Stimulated activated CD4-positive, alpha-beta T cell treated with anti-CD3 and anti-CD28 coated beads, Interleukin-15, amount 100 ng/mL, for 1 hour (primary cell): ENCODE measurements around the gene ROR2.
"Not testable (repeated sequence)": the region's sequence is repeated elsewhere in the genome, so short reads cannot be mapped to it uniquely, and the experiment has no call there.

Source experiments
- DNase-seq, 2 donors: peaks; one replicate each; pipeline ENCODE4 v3.0.0-alpha.2; 2020; ENCODE audit warnings: low read depth in 1 of 2, low spot score in 1 of 2

Gene ROR2

DNA sequence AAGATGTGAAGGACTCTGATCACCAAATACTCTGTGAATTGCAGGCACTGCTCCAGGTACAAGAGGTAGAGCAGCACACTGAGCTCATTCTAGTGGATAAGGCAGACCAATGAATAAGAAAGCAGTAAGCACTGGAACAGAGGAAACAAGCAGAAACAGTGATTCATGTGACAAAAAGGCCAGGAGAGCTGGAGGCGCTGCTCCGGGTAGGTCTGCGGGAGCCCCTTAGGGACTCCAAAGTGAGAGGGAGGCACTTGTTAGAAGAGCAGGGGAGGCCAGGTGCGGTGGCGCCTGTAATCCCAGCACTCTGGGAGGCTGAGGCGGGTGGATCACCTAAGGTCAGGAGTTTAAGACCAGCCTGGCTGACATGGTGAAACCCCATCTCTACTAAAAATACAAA, 294.8 kb downstream of the ROR2 start:
- DNase-seq: no peak

DNA sequence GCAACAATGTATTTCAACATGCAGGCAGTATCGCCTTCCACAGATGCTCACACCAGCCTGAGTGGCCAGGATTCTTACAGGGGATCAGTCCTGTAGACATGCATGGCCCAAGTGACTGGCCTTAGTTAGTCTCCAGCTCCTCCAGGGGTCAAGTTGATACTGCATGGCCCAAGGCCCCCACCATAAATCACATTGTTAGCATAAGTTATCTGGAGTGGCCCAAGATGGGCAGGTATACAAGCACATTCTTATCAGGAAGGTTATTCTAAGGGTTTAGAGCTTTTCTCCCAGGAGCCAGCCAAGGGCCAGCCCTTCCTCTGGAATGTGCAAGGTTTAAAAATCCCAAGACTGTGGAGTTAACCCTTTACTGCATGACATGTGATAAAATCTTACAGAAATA, 295.5 kb downstream of the ROR2 start:
- no peak for DNase-seq

DNA sequence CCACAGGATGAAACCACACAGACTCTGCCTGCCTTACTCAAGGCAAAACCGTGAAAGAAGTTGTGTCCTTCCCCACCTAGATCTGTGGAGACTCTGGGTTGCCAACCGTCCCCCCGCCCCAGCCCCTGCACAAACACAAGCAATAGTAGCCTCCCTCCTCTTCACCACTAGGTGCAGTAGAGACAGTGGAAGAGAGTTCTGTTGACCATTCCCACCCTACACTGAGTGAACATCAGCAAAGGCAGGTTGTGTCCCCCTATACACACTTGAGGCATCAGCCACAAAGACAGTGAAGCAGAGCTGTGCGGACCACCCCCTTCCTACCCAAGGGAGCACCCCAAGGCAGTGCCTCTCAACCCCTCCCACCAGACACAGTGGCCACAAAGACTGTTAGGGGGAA, 302.7 kb downstream of the ROR2 start:
- no peak for DNase-seq

GRCh38 chr9:91646702-91647101, 303.3 kb downstream of the ROR2 start:
- DNase-seq: no peak

- no peak for DNase-seq
Observed at GRCh38 chr9:91644433-91644832, 305.6 kb downstream of the ROR2 start.

DNA sequence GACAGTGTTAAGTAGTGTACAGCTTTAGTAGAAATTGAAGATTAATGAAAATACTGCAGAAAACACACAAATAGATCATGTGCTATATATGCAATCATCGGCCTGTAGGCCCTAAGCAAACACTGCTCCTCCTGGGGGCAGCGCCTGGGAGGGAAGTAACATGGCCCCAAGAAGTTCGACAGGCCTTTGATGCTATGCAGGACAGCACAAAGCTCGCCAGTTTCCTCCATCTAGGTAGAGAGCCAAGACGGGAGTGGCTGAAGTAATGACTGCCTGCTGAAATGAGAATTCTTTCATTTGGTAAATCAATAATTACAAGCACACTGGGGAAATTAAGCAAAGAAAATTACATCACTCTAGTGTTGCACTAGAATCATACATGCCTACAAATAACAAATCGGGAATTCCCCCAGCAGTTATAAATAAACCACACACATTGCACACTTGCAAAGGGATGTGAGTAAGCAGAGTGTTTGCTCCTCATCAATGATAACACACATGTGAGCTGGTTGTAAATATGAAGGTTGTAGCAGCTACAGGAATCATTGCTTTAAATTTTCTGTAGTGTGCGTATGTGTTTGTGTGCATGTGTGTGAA, 306.4 kb downstream of the ROR2 start:
- no peak for DNase-seq

DNA sequence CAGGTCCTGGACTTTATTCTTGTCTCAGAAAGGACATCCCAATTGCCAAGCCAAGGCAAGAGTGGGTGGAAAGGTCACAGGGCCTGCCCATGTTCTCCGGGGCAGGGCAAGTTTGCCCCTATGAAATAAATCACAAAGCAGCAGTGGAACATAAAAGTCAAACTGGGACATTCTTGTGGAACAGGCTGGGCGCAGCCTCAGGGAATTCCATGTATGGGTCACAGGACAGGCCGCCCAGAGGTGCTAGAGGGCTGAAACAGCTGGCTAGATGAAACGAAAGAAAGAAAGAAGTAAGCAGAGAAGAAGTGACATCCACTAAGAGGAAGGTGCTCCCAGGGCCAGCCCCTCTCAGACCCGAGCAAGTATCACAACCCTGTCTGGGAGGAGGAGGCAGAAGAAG, 307.3 kb downstream of the ROR2 start:
- DNase-seq: no peak

DNA sequence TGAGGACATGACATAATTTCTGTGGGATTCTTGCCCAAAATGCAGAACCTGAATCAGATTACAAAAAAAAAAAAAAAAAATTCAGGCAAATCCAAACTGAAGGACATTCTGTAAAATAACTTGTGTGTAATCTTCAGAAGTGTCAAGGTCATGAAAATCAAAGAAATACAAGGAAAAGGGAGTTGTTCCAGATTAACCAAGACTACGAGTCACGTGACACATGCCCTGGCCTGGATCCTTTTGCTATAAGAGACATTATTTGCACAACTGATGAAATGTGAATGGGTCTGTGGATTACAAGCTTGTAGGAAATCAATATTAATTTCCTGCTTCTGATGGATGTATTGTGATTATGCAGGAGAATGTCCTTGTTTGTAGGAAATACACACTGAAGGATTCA, 309.6 kb downstream of the ROR2 start:
- no peak for DNase-seq

GRCh38 chr9:91639054-91639453, 311.0 kb downstream of the ROR2 start:
- no peak for DNase-seq

DNA sequence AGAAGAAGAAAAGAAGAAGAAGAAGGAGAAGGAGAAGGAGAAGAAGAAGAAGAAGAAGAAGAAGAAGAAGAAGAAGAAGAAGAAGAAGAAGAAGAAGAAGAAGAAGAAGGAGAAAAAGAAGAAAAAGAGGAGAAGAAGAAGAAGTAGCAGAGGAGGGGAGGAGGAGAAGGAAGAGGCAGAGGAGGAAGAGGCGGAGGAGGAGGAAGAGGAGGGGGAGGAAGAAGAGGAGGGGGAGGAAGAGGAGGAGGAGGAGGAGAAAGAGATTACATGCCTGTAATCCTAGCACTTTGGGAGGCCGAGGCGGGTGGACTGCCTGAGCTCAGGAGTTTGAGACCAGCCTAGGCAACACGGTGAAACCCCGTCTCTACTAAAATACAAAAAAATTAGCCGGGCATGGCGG, 315.2 kb downstream of the ROR2 start:
- not testable (repeated sequence) for DNase-seq

DNA sequence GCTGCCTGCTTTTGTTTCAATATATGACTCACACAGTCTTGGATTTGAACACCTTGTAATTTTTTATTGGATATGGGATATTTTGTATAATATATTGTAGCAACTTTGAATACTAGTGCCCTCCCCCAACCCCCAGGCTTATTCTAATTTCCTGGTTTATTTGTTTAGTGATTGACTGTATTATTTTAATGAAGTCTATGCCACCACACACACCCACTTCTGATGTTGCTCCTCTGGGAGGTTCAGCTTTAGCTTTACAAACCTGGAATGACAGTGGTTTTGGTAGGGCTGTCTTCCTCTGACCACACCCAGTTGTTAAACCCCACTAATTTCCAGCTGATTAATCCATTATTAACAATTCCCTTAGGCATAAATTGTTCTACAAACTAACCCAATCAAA, 320.3 kb downstream of the ROR2 start:
- no peak for DNase-seq

GRCh38 chr9:91628892-91629291, 321.1 kb downstream of the ROR2 start:
- DNase-seq: no peak

GRCh38 chr9:91625331-91625730, 324.7 kb downstream of the ROR2 start:
- DNase-seq: no peak

- no peak for DNase-seq
Observed at GRCh38 chr9:91623004-91623403, 327.0 kb downstream of the ROR2 start.

DNA sequence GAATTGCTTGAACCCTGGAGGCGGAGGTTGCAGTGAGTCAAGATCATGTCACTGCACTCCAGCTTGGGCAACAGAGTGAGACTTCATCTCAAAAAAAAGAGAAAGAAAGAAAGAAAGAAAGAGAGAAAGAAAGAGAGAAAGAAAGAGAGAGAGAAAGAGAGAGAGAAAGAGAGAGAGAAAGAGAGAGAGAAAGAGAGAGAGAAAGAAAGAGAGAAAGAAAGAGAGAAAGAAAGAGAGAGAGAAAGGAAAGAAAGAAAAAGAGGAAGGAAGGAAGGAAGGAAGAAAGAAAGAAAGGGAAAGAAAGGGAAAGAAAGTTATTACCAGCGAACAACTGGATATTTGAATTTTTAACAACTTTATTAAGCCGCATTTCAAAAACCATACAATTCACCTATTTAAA, 327.9 kb downstream of the ROR2 start:
- DNase-seq: not testable (repeated sequence)

- not testable (repeated sequence) for DNase-seq
Observed at GRCh38 chr9:91614044-91614443, 336.0 kb downstream of the ROR2 start.

DNA sequence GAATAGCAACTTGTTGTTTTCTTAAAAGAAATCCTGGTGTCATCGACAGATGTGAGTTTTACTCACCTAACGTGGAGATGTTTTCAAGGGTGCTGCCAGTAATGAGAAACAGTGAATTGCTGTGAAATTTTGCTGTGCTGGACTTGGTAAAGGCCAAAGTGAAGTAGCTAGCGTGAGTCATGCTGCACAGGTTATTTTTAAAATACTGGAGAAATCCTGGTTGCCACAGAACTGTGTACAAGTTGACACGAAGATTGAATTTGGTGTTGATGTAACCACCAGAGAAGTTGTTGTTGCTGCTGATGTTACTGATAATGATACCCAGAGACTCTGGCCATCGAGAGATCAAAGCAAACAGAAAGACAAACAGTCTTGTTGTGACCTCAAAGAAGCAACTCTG, 338.4 kb downstream of the ROR2 start:
- no peak for DNase-seq

- no peak for DNase-seq
Observed at GRCh38 chr9:91606255-91606995, 343.6 kb downstream of the ROR2 start.

GRCh38 chr9:91604451-91605179, 345.4 kb downstream of the ROR2 start:
- DNase-seq: no peak

DNA sequence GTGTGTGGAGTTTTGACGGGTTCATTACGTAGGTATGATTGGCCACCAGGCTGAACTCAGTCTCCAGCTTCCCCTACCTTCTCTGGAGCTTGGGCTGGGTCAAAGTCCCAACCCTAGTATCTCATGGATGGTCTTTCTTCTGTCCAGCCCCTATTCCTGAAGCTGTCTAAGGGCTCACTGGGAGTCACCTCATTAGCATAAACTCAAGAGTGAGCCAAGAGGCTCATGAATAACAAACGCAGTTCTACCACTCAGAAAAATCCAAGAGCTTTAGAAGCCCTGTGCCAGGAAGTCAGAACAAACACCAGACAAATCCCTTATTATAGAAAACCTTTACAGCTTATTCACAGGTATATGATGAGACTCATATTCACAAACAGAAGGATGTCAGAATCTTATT, 346.1 kb downstream of the ROR2 start:
- DNase-seq: no peak

GRCh38 chr9:91599564-91599963, 350.5 kb downstream of the ROR2 start:
- DNase-seq: no peak

DNA sequence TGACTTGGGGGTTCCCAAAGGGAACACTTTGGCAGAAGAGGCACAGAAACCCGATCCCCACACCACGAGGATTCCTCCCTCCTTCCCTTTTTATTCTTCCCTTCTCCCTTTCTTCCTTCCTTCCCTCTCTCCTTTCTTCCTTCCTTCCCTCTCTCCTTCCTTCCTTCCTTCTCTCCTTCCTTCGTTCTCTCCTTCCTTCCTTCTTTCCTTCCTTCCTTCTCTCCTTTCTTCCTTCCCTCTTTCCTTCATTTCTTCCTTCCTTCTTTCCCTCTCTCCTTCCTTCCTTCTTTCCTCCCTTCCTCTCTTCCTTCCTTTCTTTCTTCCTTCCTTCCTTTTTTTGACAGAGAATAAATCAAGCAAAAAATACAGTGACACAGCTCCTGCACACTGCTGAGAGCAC, 358.4 kb downstream of the ROR2 start:
- DNase-seq: no peak
